Ramos (cell line): Measurements from ENCODE around the gene C2orf72.
"Not testable (repeated sequence)": the region's sequence is repeated elsewhere in the genome, so short reads cannot be mapped to it uniquely, and the experiment has no call there.

Source experiments
- in situ Hi-C: fragments of 300-500 bp; cut with MboI; formaldehyde crosslinking; loops from one replicate; pipeline ENCODE4 v1.14.3; 2022; ENCODE audit warnings: low sequenced_read_pairs; ENCODE audit not compliant: unreplicated experiment

Gene C2orf72

DNA sequence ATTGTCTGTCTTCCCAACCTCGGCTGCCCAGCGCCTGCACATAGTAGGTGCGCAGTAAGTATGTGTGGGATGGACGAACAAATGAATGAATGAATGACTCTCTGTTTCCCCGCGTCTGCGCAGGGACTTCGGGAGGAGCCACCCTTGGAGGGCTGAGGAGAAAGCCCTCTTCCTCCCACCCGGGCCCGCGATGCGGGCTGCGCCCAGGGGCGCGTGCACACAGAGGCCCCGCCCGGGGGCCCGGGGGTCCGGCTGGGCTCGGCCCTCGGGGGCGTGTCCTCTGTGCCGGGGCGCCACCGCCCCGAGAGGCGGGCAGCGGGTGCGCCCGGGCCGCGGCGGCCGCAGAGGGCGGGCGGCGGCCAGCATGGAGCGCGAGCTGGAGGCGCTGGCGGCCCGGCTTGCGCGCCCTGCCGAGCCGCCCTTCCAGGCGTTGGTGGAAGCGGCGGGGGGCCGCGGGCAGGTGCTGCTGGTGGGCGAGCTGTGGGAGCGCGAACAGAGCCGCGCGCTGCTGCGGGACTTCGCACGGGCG, at the start of gene C2orf72:
Gene C2orf72 (plus strand): TSS at position 322 of the 529 bp plus-strand sequence. CDS start 43 bp downstream, at position 365.
- in situ Hi-C loops = no loop called here

DNA sequence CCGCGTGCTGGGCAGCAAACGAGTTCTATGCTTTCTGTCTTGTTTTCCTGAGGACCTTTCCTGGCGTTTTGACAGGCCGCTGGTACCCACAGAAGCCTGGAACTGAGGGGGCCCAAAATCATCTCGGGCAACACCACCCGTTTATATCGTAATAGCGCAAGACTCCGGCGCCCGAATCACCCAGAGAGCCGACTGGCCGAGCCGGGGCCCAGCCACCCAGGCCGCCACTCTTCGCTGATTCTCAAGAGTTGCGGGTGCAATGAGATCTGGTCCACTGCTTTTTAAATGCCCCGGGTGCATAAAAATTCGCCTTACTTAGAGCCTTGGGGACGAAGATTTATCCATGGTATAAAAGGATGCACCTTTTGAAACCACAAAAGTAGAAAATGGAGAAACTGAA, 47.6 kb upstream of the C2orf72 start:
- in situ Hi-C loops = loop anchor here (5.0 kb wide), 2 partner anchors 67 to 167 kb away; no protein-coding TSS in a partner anchor

- in situ Hi-C loops = no loop called here
These were observed 47.0 kb upstream of the C2orf72 start for GRCh38 chr2:230990131-230990898.

DNA sequence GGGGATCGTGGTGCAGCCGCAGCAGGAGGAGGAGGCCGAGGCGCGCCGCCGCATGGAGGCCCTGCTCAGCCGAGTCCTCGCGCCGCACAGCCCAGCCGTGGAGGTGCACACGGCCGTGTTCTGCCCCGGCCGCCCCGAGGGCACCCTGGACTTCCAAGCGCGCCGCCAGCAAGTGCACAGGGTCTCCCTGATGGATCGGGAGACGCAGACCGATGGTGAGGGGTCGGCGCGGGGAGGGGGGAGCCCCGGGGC, 46.5 kb upstream of the C2orf72 start:
- in situ Hi-C loops = no loop called here

DNA sequence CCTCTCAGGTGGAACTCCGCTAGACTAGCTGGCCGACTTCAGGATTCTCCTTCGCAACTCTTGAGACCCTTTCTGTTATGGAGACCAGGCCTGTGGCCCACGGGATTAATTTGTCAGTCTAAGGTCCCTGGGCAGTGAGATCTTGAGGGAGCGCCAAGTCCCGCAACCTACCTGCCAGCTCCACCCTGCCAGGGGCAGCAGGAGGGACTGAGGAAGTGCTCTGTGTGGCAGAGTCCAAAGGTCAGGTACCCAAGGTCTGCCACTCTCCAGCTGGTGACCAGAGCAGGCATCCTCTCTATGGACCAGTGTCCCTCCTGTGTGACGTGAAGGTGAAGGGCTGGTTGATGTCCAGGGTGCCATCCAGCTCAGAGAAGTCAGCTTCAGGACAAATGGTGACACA, 45.7 kb upstream of the C2orf72 start:
- in situ Hi-C loops = no loop called here

DNA sequence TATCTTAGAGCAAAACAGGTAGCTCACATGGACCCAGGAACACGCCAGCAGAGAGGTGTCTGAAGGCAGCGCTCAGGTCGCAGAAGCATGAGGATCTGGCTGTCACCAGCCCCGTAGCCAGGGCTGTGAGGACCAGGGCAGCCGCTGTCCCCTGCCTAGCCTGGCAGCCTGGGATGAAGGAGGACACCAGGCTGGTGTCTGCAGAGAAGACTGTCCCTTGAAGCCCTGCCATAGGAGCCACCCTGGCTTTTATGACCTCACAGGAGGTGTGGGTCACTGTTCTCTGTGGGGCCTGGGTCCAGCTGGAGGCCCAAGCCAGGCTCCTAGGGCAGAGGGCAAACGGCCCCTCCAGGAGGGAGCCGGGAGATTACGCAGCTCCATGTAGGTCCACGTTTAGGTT, 41.5 kb upstream of the C2orf72 start, which contains the start of gene SPATA3:
Gene SPATA3 (plus strand): TSS at position 301 of the 400 bp plus-strand sequence. CDS start 113 bp downstream, outside the sequence.
- in situ Hi-C loops = no loop called here

DNA sequence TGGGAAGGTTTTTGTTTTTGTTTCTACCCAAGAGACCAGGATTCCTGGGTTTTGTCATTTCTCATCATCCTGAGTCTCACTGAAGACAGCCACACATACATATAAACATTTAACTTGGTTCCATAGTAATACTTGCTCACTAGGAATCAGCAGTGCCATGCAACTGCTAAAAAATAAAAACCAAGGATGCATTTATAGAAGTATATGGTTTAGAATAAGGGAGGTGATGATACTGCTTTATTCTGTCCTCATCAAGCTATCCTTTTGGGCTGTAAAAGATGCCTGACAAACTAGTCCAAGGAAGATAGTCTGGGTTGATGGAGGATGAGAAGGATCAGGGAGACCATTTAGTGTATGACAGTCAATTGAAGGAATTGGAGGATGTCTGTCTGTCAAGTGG, 40.7 kb upstream of the C2orf72 start:
- in situ Hi-C loops = no loop called here

GRCh38 chr2:230998882-230999281, 38.4 kb upstream of the C2orf72 start:
- in situ Hi-C loops = no loop called here

GRCh38 chr2:230999477-230999876, 37.8 kb upstream of the C2orf72 start:
- in situ Hi-C loops = no loop called here

DNA sequence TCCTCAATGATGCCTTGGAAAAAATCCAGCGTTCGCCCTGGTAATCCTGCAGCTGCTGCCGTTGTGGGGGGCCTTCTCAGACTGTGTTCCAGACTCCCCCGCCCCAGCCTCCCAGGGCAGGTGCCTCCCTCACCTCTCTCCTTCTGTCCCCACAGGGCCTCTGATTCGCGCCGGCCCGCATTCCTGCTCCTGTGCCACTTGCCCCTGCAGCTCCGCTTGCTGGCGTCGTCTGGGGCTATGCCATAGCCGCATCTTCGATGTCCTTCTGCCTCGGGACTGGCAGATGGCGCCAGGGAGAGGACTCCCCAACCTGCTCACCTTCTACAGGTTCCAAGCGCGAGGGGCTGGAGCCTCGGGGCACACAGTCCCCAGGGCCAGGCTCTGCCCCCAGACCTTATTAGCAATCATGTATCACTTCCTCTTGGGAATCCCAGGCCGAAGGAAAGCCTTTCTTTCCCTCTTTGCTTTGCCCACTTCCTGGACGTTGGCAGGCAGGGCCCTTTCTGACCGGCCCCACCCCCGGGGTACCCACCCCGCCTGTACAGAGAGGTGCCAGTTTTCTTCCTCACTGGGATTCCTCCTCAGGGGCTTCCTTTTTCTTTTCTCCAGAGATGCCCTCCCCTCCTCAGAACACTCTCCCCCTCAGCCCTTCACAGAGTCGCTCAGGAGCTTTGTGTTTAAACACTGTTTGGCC, 37.0 kb upstream of the C2orf72 start:
- in situ Hi-C loops = no loop called here

- in situ Hi-C loops = no loop called here
These were observed 36.3 kb upstream of the C2orf72 start for GRCh38 chr2:231001036-231001435.

DNA sequence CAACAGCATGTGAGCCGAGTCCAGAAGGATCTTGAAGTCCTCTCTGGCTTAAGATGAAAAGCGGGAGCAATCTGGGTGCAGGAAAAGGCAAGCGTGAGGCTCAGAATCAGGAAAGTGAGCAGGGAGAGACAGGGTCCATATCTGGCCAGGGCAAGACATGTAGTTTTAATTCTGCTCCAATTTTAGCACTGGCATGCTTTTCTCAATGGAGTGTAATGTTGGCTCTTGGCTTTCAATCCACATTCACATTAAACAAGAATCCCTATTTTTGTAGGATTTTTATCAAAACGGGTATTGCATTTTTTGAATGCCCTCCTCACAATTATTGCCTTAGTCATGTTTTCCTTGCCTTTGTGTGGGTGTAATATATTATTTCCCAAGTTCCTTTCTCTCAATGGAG, 35.4 kb upstream of the C2orf72 start:
- in situ Hi-C loops = no loop called here

DNA sequence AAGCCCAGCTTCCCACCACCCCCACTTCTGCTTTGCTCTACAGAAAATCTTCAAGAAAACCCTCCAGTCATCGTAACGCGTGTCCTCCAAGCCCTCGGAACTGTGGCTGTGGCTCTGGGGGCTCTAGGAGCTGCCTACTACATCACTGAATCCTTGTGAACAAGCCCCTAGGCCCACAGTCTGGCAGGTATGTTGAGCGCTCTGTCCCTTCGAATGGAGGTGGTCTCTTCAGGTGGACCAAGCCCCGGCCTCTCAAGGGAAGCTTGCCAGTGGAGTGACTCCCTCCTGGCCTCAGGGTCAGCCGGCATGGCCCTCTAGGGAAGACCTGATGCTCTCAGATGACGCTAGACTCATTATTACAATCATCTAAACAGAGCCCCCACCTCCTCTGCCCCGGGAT, 34.7 kb upstream of the C2orf72 start:
- in situ Hi-C loops = no loop called here

- in situ Hi-C loops = no loop called here
These were observed 34.1 kb upstream of the C2orf72 start for GRCh38 chr2:231003186-231003585.

- in situ Hi-C loops = not testable (repeated sequence)
These were observed 32.4 kb upstream of the C2orf72 start for GRCh38 chr2:231004930-231005329.

- in situ Hi-C loops = no loop called here
These were observed 29.8 kb upstream of the C2orf72 start for GRCh38 chr2:231007286-231008098.

DNA sequence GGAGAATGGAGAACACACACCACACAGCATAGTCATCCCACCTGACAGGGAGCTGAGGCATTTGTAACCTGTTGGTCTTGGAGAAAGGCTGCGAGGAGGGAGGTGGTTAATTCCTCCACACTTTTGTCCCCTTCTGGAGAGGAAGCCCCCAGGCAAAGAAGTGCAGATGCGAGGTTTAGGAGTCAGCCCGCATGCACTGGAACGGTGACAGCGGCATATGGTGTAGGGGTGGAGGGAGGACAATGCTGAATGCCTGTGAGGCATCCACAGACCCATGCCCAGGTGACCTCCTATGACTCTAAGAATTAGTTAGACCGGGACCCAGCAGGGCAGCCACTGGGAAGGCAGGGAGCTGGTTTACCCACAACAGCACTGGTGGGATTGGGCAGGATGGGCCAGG, 29.2 kb upstream of the C2orf72 start:
- in situ Hi-C loops = no loop called here

- in situ Hi-C loops = no loop called here
These were observed 27.9 kb upstream of the C2orf72 start for GRCh38 chr2:231009236-231009919.

DNA sequence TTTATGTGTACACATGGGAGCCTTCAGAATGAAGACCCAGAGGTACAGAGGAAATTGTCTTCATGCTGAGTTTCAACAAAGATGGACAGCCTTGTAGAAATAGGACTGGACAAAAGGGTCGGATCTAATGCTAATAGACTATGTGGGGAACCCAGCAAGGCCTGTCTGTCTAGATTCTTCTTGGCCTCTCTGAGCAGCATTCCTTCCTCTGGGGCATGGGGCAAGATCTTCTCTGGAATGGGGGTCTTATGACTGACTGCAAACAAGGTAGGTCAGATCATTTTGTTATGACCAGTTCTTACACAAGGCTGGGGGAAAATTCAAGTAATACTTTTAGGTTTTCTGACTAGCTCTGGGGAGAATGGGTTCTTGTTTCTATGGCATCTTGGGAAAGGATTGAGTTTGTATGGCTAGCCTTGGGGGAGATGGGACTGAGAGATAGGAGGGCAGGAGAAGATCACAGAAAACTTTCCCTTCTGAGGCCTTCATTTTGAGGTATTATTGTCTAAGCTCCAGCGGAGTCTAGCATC, 27.1 kb upstream of the C2orf72 start:
- in situ Hi-C loops = no loop called here

DNA sequence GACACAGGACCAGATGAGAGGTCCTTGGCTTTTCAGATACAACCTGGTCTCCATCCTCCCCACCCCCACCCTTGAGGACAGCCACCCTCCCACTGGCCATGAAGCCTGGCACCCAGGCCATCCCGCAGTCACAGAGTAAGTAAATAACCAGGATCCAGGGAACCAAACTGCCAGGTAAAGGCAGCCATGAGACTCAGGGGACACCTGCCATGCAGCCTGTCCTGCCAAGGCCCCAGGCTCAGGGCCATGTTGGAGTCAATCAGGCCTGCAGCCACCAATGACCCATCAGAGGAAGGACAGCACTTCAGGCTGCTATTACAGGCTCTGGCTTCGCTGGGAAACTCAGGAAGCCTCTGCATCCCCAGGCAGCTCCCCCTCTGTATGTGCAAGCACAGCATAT, 25.8 kb upstream of the C2orf72 start:
- in situ Hi-C loops = no loop called here
